HL-60 (cell line): ENCODE measurements around the gene AMER2.

Source experiments
- GABPA ChIP-seq: IDR thresholded peaks from 2 replicates; pipeline ENCODE4 v1.6.1; 2012; ENCODE audit warnings: low read depth
- POLR2AphosphoS5 ChIP-seq: IDR thresholded peaks from 2 replicates; pipeline ENCODE4 v1.6.1; 2012; ENCODE audit warnings: low read depth
- TF ChIP-seq, protein P1 (sequence below): IDR thresholded peaks from one replicate; pipeline ENCODE4 v1.5.1; 2011; ENCODE audit warnings: low read length, control low read depth, inconsistent platforms; ENCODE audit not compliant: insufficient read depth

DNA sequence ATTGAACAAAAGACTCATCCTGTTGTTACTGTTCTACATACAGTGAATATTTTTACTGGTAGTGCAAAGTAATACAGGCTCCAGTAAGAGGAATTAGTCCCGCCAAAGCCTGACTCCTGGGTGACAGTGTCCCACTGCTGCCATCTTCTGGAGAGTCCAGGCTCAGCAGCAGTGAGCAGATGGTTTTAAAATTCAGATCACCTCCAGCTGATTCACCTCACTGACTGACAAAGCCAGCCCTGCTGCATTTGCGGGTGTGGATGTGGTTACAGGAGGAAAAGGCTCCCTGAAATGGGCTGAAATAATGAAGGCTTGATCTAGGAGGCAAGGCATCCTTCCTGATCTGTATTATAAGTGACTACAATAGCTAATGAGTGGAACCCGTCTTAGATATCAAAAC, 57.9 kb downstream of the AMER2 start:
- TF ChIP-seq, protein P1, sequence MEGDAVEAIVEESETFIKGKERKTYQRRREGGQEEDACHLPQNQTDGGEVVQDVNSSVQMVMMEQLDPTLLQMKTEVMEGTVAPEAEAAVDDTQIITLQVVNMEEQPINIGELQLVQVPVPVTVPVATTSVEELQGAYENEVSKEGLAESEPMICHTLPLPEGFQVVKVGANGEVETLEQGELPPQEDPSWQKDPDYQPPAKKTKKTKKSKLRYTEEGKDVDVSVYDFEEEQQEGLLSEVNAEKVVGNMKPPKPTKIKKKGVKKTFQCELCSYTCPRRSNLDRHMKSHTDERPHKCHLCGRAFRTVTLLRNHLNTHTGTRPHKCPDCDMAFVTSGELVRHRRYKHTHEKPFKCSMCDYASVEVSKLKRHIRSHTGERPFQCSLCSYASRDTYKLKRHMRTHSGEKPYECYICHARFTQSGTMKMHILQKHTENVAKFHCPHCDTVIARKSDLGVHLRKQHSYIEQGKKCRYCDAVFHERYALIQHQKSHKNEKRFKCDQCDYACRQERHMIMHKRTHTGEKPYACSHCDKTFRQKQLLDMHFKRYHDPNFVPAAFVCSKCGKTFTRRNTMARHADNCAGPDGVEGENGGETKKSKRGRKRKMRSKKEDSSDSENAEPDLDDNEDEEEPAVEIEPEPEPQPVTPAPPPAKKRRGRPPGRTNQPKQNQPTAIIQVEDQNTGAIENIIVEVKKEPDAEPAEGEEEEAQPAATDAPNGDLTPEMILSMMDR = peak; percentile 89
- no peak for TF ChIP-seq POLR2AphosphoS5
- no peak for TF ChIP-seq GABPA
